ENCODE results near the gene PRKCH. TPM values are rescaled to one million over a fixed set of nuclear protein-coding genes. Genes with fewer than 3 reads are reported as not detected.

Gene PRKCH
- total and polyA plus RNA-seq, 10 of the 15 experiments (the other 5 are each of a cell fraction or from before 2014, with no cell fraction given): 10.7 to 140 (median 33.2) TPM

GRCh38 chr14:61382842-61383241 is 61.5 kb downstream of the PRKCH start (continued):
- TF ChIP-seq SRF (IDR thresholded peaks at IDR 0.05; ENCODE audit: low read depth in 2 of 2, low read length in 2 of 2): no peak
- no peak for TF ChIP-seq MEF2A (IDR thresholded peaks at IDR 0.05; ENCODE audit: insufficient read depth, low read depth, low read length)
- TF ChIP-seq USF1 (IDR thresholded peaks at IDR 0.05; ENCODE audit: borderline replicate concordance, extremely low read length, insufficient read depth, low read depth, low read length): no peak
- no peak for TF ChIP-seq NFYA (IDR thresholded peaks at IDR 0.05; ENCODE audit: borderline replicate concordance, low read depth, low read length)
- TF ChIP-seq BACH1 (IDR thresholded peaks at IDR 0.05; ENCODE audit: borderline replicate concordance): no peak
- TF ChIP-seq POLR2A (IDR thresholded peaks at IDR 0.05; ENCODE audit: low read depth, low read length): no peak
- TF ChIP-seq CHD4 (IDR thresholded peaks at IDR 0.05): no peak
- TF ChIP-seq POU2F2 (IDR thresholded peaks at IDR 0.05; ENCODE audit: borderline replicate concordance, low read depth, low read length): no peak
- no peak for TF ChIP-seq CBX5 (IDR thresholded peaks at IDR 0.05; ENCODE audit: low read depth)
- TF ChIP-seq MYB (IDR thresholded peaks at IDR 0.05; ENCODE audit: borderline replicate concordance, low read depth, low read length): no peak

- POLR2A ChIA-PET: interaction anchor here (0.8 to 7.1 kb wide), 8 partner anchors 7 to 66 kb away, joined by 3 to 66 read pairs (median 9); partner anchors contain the start of gene PRKCH
- RAD21 ChIA-PET (ENCODE audit: unreplicated experiment): interaction anchor here (0.8 to 7.3 kb wide), 7 partner anchors 13 to 367 kb away, joined by 3 to 61 read pairs (median 4); no protein-coding TSS in a partner anchor
- TF ChIP-seq RCOR1 (conservative IDR thresholded peaks at IDR 0.05; ENCODE audit: low read depth, low read length): no peak
- no peak for TF ChIP-seq ETV6 (conservative IDR thresholded peaks at IDR 0.05 in 1 of 2, IDR thresholded peaks at IDR 0.05 in 1 of 2; ENCODE audit: borderline replicate concordance in 1 of 2, low read depth in 1 of 2)
- no peak for TF ChIP-seq LARP7 (IDR thresholded peaks at IDR 0.05)
- no peak for TF ChIP-seq BCLAF1 (IDR thresholded peaks at IDR 0.05)
- no peak for TF ChIP-seq EP300 (IDR thresholded peaks at IDR 0.05; ENCODE audit: borderline replicate concordance in 1 of 2, control insufficient read depth in 1 of 2, low read depth in 2 of 2, low read length in 2 of 2)
- TF ChIP-seq FOXM1 (IDR thresholded peaks at IDR 0.05; ENCODE audit: low read depth, low read length): no peak
- TF ChIP-seq NFIC (IDR thresholded peaks at IDR 0.05; ENCODE audit: low read depth, low read length): no peak
- TF ChIP-seq SIN3A (IDR thresholded peaks at IDR 0.05; ENCODE audit: low read depth, low read length): no peak
Measured at GRCh38 chr14:61385002-61385685, 63.8 kb downstream of the PRKCH start.

More at GRCh38 chr14:61385002-61385685, 63.8 kb downstream of the PRKCH start:
- DNase-seq (ENCODE audit: low read depth, low spot score): no peak
- H3K9me3 ChIP-seq (replicated peaks; ENCODE audit: control insufficient read depth, insufficient read depth, low read length): no peaks in the 10 kb centered on the region
- H4K20me1 ChIP-seq (ENCODE audit: control insufficient read depth, insufficient read depth): no peaks in the 10 kb centered on the region
- no peaks in the 10 kb centered on the region for H3K27me3 ChIP-seq (replicated peaks in 1 of 2; ENCODE audit: control insufficient read depth in 2 of 2, insufficient read depth in 2 of 2, low read length in 1 of 2)
- H2AFZ ChIP-seq (ENCODE audit: control insufficient read depth, low read depth, low read length): no peak overlapping the region
- intact Hi-C loops (cut with micrococcal nuclease; ENCODE audit: unreplicated experiment) (loop anchor here (5.0 kb wide), 2 partner anchors 43 to 312 kb away; partner anchors contain the start of gene HIF1A), in situ Hi-C loops (cut with MboI) (no loop called here)
- no peak overlapping the region for H3K4me3 ChIP-seq
- peak overlapping the region; percentile 76 for H3K4me2 ChIP-seq (ENCODE audit: control insufficient read depth, insufficient read depth)
- 44% methylated on average over 6 of the region's 6 CpGs for WGBS (ENCODE audit: insufficient coverage, insufficient replicate concordance, low lambda C conversion rate, missing lambda C conversion rate)
- peaks cover 0 to 4% of the 10 kb centered on the region in 2 experiments; a peak in 2 of 4 replicates for H3K36me3 ChIP-seq (ENCODE audit: control insufficient read depth in 2 of 2, insufficient read depth in 2 of 2, low read length in 1 of 2)
- peak; percentile 15 for ATAC-seq
- no TSS peak for BruUV-seq (replicated peaks)
- CTCF ChIA-PET: interaction anchor here (0.7 to 1.9 kb wide), 4 partner anchors 59 to 452 kb away, joined by 3 to 4 read pairs (median 3); no protein-coding TSS in a partner anchor
- no peak for FAIRE-seq
- SMC1A ChIA-PET (ENCODE audit: uncharacterized antibody, unreplicated experiment): interaction anchor here (0.6 to 7.7 kb wide), 13 partner anchors 8 to 61 kb away, joined by 3 to 85 read pairs (median 6); partner anchors contain the start of gene PRKCH
- peak overlapping the region; percentile 3; the same call in 1 of the 2 replicates for H3K9ac ChIP-seq (ENCODE audit: control insufficient read depth, insufficient read depth, low read length)
- H3K79me2 ChIP-seq (ENCODE audit: control insufficient read depth, insufficient read depth, low read length): peaks cover 87% of the 10 kb centered on the region
- H3K4me1 ChIP-seq (ENCODE audit: control insufficient read depth, insufficient read depth, low read length): peaks cover 69% of the 10 kb centered on the region
- peak overlapping the region; percentile 99 for H3K27ac ChIP-seq (ENCODE audit: control insufficient read depth, insufficient read depth)

Measured in GM12878 (cell line).